H4 (cell line): ENCODE measurements around the gene CHRM1. TPM values are rescaled to one million over a fixed set of nuclear protein-coding genes. Genes with fewer than 3 reads are reported as not detected.
"Not testable (repeated sequence)": the region's sequence is repeated elsewhere in the genome, so short reads cannot be mapped to it uniquely, and the experiment has no call there.

Source experiments
- DNase-seq: peaks from one replicate; pipeline ENCODE4 v3.0.0-alpha.2; 2015; ENCODE audit warnings: low spot score
- total RNA-seq: library from RNA; depleted of rRNA; stranded (reverse); fragments of >200 nt; shearing (Covaris generic); gene quantifications from 2 replicates; pipeline ENCODE4 v1.2.3, GENCODE V29; 2014; rRNA removed

The CHRM1 gene
- total RNA-seq = not detected in 2 replicates

- no peak for DNase-seq
Observed at GRCh38 chr11:62921201-62921572, at the start of gene CHRM1. Gene CHRM1 (minus strand): TSS chr11:62921363. CDS start chr11:62911100, 10,263 bp downstream.

GRCh38 chr11:62965574-62965973 lies 44.4 kb upstream of the CHRM1 start:
- no peak for DNase-seq

GRCh38 chr11:62962391-62962790 lies 41.2 kb upstream of the CHRM1 start:
- DNase-seq = no peak

- no peak for DNase-seq
Observed at GRCh38 chr11:62961017-62961570, 39.9 kb upstream of the CHRM1 start.

- DNase-seq = no peak
Observed at GRCh38 chr11:62959422-62959980, 38.3 kb upstream of the CHRM1 start.

- peak; percentile 69 for DNase-seq
Observed at GRCh38 chr11:62958547-62959421, 37.6 kb upstream of the CHRM1 start.

- no peak for DNase-seq
Observed at GRCh38 chr11:62957147-62957546, 36.0 kb upstream of the CHRM1 start.

GRCh38 chr11:62954478-62954877 lies 33.3 kb upstream of the CHRM1 start:
- DNase-seq = no peak

- no peak for DNase-seq
Observed at GRCh38 chr11:62953811-62954210, 32.6 kb upstream of the CHRM1 start.

GRCh38 chr11:62948765-62949320 lies 27.7 kb upstream of the CHRM1 start:
- DNase-seq = no peak

GRCh38 chr11:62945538-62945937 lies 24.4 kb upstream of the CHRM1 start:
- DNase-seq = not testable (repeated sequence)

- DNase-seq = not testable (repeated sequence)
Observed at GRCh38 chr11:62937528-62937927, 16.4 kb upstream of the CHRM1 start.

- DNase-seq = no peak
Observed at GRCh38 chr11:62934496-62934785, 13.3 kb upstream of the CHRM1 start.

GRCh38 chr11:62933750-62934495 lies 12.8 kb upstream of the CHRM1 start:
- no peak for DNase-seq

- DNase-seq = no peak
Observed at GRCh38 chr11:62933285-62933684, 12.1 kb upstream of the CHRM1 start.

- peak; percentile 24 for DNase-seq
Observed at GRCh38 chr11:62931499-62932278, 10.5 kb upstream of the CHRM1 start.

- DNase-seq = no peak
Observed at GRCh38 chr11:62930666-62931065, 9.5 kb upstream of the CHRM1 start.

- no peak for DNase-seq
Observed at GRCh38 chr11:62930157-62930556, 9.0 kb upstream of the CHRM1 start.

- no peak for DNase-seq
Observed at GRCh38 chr11:62928011-62928410, 6.8 kb upstream of the CHRM1 start.

- no peak for DNase-seq
Observed at GRCh38 chr11:62926680-62927455, 5.7 kb upstream of the CHRM1 start.
